Iris pigment epithelial cell (primary cell): ENCODE results near the gene SULT2A1.
A peak's percentile ranks its signal among the peaks of the same experiment; 100 is the strongest.
"Not testable (repeated sequence)": the region's sequence is repeated elsewhere in the genome, so short reads cannot be mapped to it uniquely, and the experiment has no call there.

Source experiments
- DNase-seq: peaks from one replicate; pipeline ENCODE4 v3.0.0-alpha.2; 2011; ENCODE audit warnings: low read depth

SULT2A1 gene

GRCh38 chr19:47886010-47886559 lies at the start of gene SULT2A1:
Gene SULT2A1 (minus strand): TSS chr19:47886315. CDS start chr19:47886257, 58 bp downstream.
- DNase-seq, result no peak

GRCh38 chr19:47928581-47928980 lies 42.5 kb upstream of the SULT2A1 start:
- DNase-seq, result not testable (repeated sequence)

- not testable (repeated sequence) for DNase-seq
Measured at GRCh38 chr19:47920107-47920506, 34.0 kb upstream of the SULT2A1 start.

- DNase-seq, result not testable (repeated sequence)
Measured at GRCh38 chr19:47910191-47910590, 24.1 kb upstream of the SULT2A1 start.

- DNase-seq, result not testable (repeated sequence)
Measured at GRCh38 chr19:47909350-47909749, 23.2 kb upstream of the SULT2A1 start.

GRCh38 chr19:47901370-47901769 lies 15.3 kb upstream of the SULT2A1 start:
- DNase-seq, result no peak

GRCh38 chr19:47899335-47899734 lies 13.2 kb upstream of the SULT2A1 start:
- DNase-seq, result no peak

GRCh38 chr19:47897861-47898260 lies 11.7 kb upstream of the SULT2A1 start:
- DNase-seq, result no peak

GRCh38 chr19:47896773-47897172 lies 10.7 kb upstream of the SULT2A1 start:
- DNase-seq, result no peak

- DNase-seq, result no peak
Measured at GRCh38 chr19:47896019-47896418, 9.9 kb upstream of the SULT2A1 start.

GRCh38 chr19:47895165-47895782 lies 9.2 kb upstream of the SULT2A1 start:
- DNase-seq, result no peak

- peak; percentile 49 for DNase-seq
Measured at GRCh38 chr19:47891923-47892666, 6.0 kb upstream of the SULT2A1 start.

- no peak for DNase-seq
Measured at GRCh38 chr19:47891622-47891922, 5.5 kb upstream of the SULT2A1 start.

GRCh38 chr19:47890865-47891621 lies 4.9 kb upstream of the SULT2A1 start:
- DNase-seq, result no peak

- DNase-seq, result no peak
Measured at GRCh38 chr19:47885067-47885463, 1.1 kb downstream of the SULT2A1 start.

- no peak for DNase-seq
Measured at GRCh38 chr19:47882890-47883289, 3.2 kb downstream of the SULT2A1 start.

- no peak for DNase-seq
Measured at GRCh38 chr19:47881757-47882156, 4.4 kb downstream of the SULT2A1 start.

- DNase-seq, result not testable (repeated sequence)
Measured at GRCh38 chr19:47879385-47879784, 6.7 kb downstream of the SULT2A1 start.

GRCh38 chr19:47878906-47879305 lies 7.2 kb downstream of the SULT2A1 start:
- DNase-seq, result no peak

GRCh38 chr19:47865166-47865565 lies 20.9 kb downstream of the SULT2A1 start:
- DNase-seq, result no peak

GRCh38 chr19:47863514-47863936 lies 22.6 kb downstream of the SULT2A1 start:
- peak; percentile 66 for DNase-seq

GRCh38 chr19:47861630-47862029 lies 24.5 kb downstream of the SULT2A1 start:
- no peak for DNase-seq
